GM12878 (cell line): ENCODE results near the gene SEZ6L2. TPM values are rescaled to one million over a fixed set of nuclear protein-coding genes. Genes with fewer than 3 reads are reported as not detected.
A peak's percentile ranks its signal among the peaks of the same experiment; 100 is the strongest.

ENCODE experiments used
- DPF2 ChIP-seq: fragments of 450-650 bp; IDR thresholded peaks from 2 replicates; pipeline ENCODE4 v1.6.1; 2017; ENCODE audit warnings: mild to moderate bottlenecking
- EZH2 ChIP-seq: IDR thresholded peaks from 2 replicates; pipeline ENCODE4 v1.6.1; 2012; ENCODE audit warnings: low read depth, mild to moderate bottlenecking, control low read depth, inconsistent platforms, low read length, borderline replicate concordance; ENCODE audit not compliant: control insufficient read depth
- JUND ChIP-seq: IDR thresholded peaks from 2 replicates; pipeline ENCODE4 v1.6.1; 2012; ENCODE audit warnings: low read depth, mild to moderate bottlenecking, low read length, improper control_type of control experiment, moderate library complexity
- KLF5 ChIP-seq: fragments of 450-650 bp; IDR thresholded peaks from 2 replicates; pipeline ENCODE4 v1.6.1; 2014; ENCODE audit warnings: mild to moderate bottlenecking; ENCODE audit not compliant: partially characterized antibody
- NFYA ChIP-seq: IDR thresholded peaks from 2 replicates; pipeline ENCODE4 v1.6.1; 2011; ENCODE audit warnings: low read depth, mild to moderate bottlenecking, low read length, improper control_type of control experiment, borderline replicate concordance
- NR2C1 ChIP-seq: fragments of 450-650 bp; IDR thresholded peaks from 2 replicates; pipeline ENCODE4 v1.6.1; 2017; ENCODE audit warnings: antibody characterized with exemption, mild to moderate bottlenecking, moderate library complexity
- SUPT20H ChIP-seq: IDR thresholded peaks from 2 replicates; pipeline ENCODE4 v1.6.1; 2011; ENCODE audit warnings: low read depth, mild to moderate bottlenecking, low read length, moderate library complexity, borderline replicate concordance; ENCODE audit not compliant: control insufficient read depth
- TCF3 ChIP-seq: IDR thresholded peaks from 2 replicates; pipeline ENCODE4 v1.6.1; 2012; ENCODE audit warnings: low read depth, mild to moderate bottlenecking, low read length, borderline replicate concordance; ENCODE audit not compliant: insufficient read depth
- polyA plus RNA-seq, 11 experiments: library from polyadenylated mRNA; depleted of rRNA in 4 of 11; unstranded in 6 of 11; stranded (reverse) in 5 of 11; fragments of >200 nt; fragmentation: Nextera tagmentation in 4 of 11; fragmentation: Illumina TruSeq in 1 of 11; extraction: Ambion mirVana in 4 of 11; extraction: Trizol in 1 of 11; gene quantifications; 1 replicate in 1 of 11; 2 replicates in 10 of 11; pipeline versions ENCODE4 v1.2.1 to v1.2.3, GENCODE V29; 2011 to 2016; ENCODE audit warnings: inconsistent platforms in 2 of 11, missing spikeins in 2 of 11, low read depth in 1 of 11
- total RNA-seq, 4 experiments: library from RNA; depleted of rRNA in 3 of 4; stranded (reverse); fragments of >200 nt in 3 of 4; fragmentation: Illumina TruSeq in 1 of 4; extraction: Trizol in 1 of 4; gene quantifications; 2 replicates each; pipeline versions ENCODE4 v1.2.1 to v1.2.3, GENCODE V29; 2013 to 2021
- TF ChIP-seq, protein P1 (sequence below): fragments of 450-650 bp; formaldehyde crosslinking; IDR thresholded peaks from 2 replicates; pipeline ENCODE4 v1.4.0; 2020; ENCODE audit warnings: mild to moderate bottlenecking, moderate library complexity
- TF ChIP-seq, protein P2 (sequence below): IDR thresholded peaks from 2 replicates; pipeline ENCODE4 v1.6.1; 2012; ENCODE audit warnings: low read depth, low read length, improper control_type of control experiment

The SEZ6L2 gene
- total and polyA plus RNA-seq, 10 of the 15 experiments (the other 5 are each of a cell fraction or from before 2014, with no cell fraction given), result 0.06 to 0.49 TPM; not detected in 8

DNA sequence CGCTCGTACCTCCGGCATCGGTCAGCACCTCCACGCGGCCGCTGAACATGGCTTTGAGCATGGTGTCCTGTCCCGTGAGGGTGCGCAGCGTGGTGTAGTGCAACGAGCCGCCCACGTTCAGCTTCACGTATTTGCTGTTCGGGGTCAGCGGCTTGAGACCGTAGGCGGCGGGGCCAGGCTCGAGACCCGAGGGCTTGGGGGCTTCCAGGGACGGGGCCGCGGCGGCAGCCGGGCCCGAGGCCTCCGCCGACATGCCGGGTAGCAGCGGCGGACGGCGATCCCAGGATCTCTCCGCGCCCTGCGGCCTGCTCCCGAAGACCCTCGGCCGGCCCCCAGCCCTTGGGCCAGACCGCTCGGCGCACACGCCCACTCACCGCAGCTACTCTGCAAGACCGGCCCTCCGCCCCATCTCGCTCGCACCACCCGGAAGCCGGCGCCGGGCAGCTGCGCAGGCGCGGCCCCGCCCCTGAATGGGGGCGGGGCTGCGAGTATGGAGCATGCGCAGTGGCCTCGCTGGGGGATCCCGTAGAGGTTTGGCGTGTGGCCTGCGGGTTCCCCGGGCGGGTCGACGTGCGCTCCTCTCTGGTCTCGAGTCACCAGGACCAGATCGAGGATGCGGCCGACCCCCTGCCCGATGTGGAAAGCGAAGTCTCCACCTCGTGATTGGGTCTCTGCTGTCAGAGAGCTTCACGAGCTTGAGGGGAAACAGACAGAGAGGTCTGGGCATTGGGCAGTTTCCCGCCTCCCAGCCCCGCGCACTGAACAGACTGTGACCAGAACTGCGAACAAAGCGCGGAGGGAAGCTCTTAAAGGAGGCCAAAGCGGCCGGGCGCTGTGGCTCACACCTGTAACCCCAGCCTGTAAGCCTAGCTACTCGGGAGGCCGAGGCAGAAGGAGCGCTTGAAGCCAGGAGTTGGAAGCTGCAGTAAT is 26.7 kb upstream of the SEZ6L2 start, which contains the start of gene KCTD13 (continued):
- TF ChIP-seq, protein P1, sequence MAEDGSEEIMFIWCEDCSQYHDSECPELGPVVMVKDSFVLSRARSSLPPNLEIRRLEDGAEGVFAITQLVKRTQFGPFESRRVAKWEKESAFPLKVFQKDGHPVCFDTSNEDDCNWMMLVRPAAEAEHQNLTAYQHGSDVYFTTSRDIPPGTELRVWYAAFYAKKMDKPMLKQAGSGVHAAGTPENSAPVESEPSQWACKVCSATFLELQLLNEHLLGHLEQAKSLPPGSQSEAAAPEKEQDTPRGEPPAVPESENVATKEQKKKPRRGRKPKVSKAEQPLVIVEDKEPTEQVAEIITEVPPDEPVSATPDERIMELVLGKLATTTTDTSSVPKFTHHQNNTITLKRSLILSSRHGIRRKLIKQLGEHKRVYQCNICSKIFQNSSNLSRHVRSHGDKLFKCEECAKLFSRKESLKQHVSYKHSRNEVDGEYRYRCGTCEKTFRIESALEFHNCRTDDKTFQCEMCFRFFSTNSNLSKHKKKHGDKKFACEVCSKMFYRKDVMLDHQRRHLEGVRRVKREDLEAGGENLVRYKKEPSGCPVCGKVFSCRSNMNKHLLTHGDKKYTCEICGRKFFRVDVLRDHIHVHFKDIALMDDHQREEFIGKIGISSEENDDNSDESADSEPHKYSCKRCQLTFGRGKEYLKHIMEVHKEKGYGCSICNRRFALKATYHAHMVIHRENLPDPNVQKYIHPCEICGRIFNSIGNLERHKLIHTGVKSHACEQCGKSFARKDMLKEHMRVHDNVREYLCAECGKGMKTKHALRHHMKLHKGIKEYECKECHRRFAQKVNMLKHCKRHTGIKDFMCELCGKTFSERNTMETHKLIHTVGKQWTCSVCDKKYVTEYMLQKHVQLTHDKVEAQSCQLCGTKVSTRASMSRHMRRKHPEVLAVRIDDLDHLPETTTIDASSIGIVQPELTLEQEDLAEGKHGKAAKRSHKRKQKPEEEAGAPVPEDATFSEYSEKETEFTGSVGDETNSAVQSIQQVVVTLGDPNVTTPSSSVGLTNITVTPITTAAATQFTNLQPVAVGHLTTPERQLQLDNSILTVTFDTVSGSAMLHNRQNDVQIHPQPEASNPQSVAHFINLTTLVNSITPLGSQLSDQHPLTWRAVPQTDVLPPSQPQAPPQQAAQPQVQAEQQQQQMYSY (CRISPR knock-in tag), result no peak
- TF ChIP-seq, protein P2, sequence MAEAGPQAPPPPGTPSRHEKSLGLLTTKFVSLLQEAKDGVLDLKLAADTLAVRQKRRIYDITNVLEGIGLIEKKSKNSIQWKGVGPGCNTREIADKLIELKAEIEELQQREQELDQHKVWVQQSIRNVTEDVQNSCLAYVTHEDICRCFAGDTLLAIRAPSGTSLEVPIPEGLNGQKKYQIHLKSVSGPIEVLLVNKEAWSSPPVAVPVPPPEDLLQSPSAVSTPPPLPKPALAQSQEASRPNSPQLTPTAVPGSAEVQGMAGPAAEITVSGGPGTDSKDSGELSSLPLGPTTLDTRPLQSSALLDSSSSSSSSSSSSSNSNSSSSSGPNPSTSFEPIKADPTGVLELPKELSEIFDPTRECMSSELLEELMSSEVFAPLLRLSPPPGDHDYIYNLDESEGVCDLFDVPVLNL, result peak; percentile 59; the same call in 1 of the 2 replicates
- TF ChIP-seq EZH2, result no peak
- no peak for TF ChIP-seq NFYA
- peak; percentile 47 for TF ChIP-seq KLF5
- TF ChIP-seq NR2C1, result peak; percentile 27; the same call in 1 of the 2 replicates
- TF ChIP-seq JUND, result no peak
- no peak for TF ChIP-seq SUPT20H
- TF ChIP-seq TCF3, result 0 out of 2 replicates have a peak, but pooled peaks have one; percentile 28
- TF ChIP-seq DPF2, result peak; percentile 87; the same call in 1 of the 2 replicates
- TF ChIP-seq, all 136 proteins: peak for 37
